Measurements from ENCODE around the gene DUSP14.

- TF ChIP-seq, protein P1, sequence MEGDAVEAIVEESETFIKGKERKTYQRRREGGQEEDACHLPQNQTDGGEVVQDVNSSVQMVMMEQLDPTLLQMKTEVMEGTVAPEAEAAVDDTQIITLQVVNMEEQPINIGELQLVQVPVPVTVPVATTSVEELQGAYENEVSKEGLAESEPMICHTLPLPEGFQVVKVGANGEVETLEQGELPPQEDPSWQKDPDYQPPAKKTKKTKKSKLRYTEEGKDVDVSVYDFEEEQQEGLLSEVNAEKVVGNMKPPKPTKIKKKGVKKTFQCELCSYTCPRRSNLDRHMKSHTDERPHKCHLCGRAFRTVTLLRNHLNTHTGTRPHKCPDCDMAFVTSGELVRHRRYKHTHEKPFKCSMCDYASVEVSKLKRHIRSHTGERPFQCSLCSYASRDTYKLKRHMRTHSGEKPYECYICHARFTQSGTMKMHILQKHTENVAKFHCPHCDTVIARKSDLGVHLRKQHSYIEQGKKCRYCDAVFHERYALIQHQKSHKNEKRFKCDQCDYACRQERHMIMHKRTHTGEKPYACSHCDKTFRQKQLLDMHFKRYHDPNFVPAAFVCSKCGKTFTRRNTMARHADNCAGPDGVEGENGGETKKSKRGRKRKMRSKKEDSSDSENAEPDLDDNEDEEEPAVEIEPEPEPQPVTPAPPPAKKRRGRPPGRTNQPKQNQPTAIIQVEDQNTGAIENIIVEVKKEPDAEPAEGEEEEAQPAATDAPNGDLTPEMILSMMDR (IDR thresholded peaks at IDR 0.05), result no peak
- no peak for TF ChIP-seq POLR2A (IDR thresholded peaks at IDR 0.05)
These were observed 5.3 kb downstream of the DUSP14 start for GRCh38 chr17:37494971-37495370.
